Uterus (tissue), 2 donors: ENCODE data around the gene EPB41.

Source experiments
- POLR2A ChIP-seq, 2 donors: fragments of 450-650 bp; IDR thresholded peaks; one replicate each; pipeline ENCODE4 v1.6.1; 2016; ENCODE audit warnings: antibody characterized with exemption in 2 of 2, mild to moderate bottlenecking in 1 of 2, moderate library complexity in 1 of 2
- TF ChIP-seq, protein P1 (sequence below), 4 experiments: fragments of 200-600 bp in 2 of 4; fragments of 450-650 bp in 2 of 4; sonication (generic) in 2 of 4; IDR thresholded peaks; one replicate each; pipeline ENCODE4 v1.5.1; 2016 to 2019; ENCODE audit warnings: antibody characterized with exemption in 4 of 4, mild to moderate bottlenecking in 2 of 4, moderate library complexity in 1 of 4

DNA sequence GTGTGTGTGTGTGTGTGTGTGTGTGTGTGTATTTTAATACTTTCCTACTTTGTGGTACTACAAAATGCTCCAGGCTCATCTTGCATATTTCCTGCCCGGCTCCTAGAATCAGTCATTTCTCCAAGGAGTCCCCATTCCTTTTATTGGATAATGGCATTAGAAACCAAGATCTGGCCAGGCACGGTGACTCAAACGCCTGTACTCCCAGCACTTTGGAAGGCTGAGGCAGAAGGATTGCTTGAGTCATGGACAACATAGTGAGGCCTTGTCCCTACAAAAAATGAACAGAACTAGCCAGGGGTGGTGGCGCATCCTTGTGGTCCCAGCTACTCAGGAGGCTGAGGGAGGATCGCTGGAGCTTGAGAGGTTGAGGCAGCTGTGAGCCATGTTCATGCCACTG lies 20.3 kb downstream of the EPB41 start:
- no peak for TF ChIP-seq POLR2A (IDR thresholded peaks at IDR 0.05)
- TF ChIP-seq, protein P1, sequence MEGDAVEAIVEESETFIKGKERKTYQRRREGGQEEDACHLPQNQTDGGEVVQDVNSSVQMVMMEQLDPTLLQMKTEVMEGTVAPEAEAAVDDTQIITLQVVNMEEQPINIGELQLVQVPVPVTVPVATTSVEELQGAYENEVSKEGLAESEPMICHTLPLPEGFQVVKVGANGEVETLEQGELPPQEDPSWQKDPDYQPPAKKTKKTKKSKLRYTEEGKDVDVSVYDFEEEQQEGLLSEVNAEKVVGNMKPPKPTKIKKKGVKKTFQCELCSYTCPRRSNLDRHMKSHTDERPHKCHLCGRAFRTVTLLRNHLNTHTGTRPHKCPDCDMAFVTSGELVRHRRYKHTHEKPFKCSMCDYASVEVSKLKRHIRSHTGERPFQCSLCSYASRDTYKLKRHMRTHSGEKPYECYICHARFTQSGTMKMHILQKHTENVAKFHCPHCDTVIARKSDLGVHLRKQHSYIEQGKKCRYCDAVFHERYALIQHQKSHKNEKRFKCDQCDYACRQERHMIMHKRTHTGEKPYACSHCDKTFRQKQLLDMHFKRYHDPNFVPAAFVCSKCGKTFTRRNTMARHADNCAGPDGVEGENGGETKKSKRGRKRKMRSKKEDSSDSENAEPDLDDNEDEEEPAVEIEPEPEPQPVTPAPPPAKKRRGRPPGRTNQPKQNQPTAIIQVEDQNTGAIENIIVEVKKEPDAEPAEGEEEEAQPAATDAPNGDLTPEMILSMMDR (IDR thresholded peaks at IDR 0.05) = no peak
